Immature natural killer cell (primary cell): ENCODE results near the gene MGAT3. TPM values are rescaled to one million over a fixed set of nuclear protein-coding genes. Genes with fewer than 3 reads are reported as not detected.
A peak's percentile ranks its signal among the peaks of the same experiment; 100 is the strongest.
"Not testable (repeated sequence)": the region's sequence is repeated elsewhere in the genome, so short reads cannot be mapped to it uniquely, and the experiment has no call there.

Experiments
- DNase-seq, 3 donors: peaks; one replicate each; pipeline ENCODE4 v3.0.0; 2022; ENCODE audit warnings: mixed read lengths in 1 of 3
- H3K27ac Mint-ChIP-seq, 6 donors: one replicate each; pipeline ENCODE4 v1.8.0; 2020; ENCODE audit warnings: mixed read lengths in 6 of 6, mild to moderate bottlenecking in 5 of 6, inconsistent platforms in 4 of 6, moderate library complexity in 3 of 6
- H3K27me3 Mint-ChIP-seq, 3 donors: one replicate each; pipeline ENCODE4 v1.8.0; 2020 to 2021; ENCODE audit warnings: low read depth in 3 of 3, mild to moderate bottlenecking in 3 of 3, mixed read lengths in 3 of 3, moderate library complexity in 3 of 3, inconsistent platforms in 1 of 3
- H3K36me3 Mint-ChIP-seq, 3 donors: one replicate each; pipeline ENCODE4 v1.8.0; 2020; ENCODE audit warnings: mixed read lengths in 3 of 3, inconsistent platforms in 2 of 3, mild to moderate bottlenecking in 2 of 3
- H3K4me1 Mint-ChIP-seq, 2 donors: one replicate each; pipeline ENCODE4 v1.8.0; 2020; ENCODE audit warnings: inconsistent platforms in 2 of 2, mild to moderate bottlenecking in 2 of 2, mixed read lengths in 2 of 2, moderate library complexity in 1 of 2
- H3K4me3 Mint-ChIP-seq, 5 donors: one replicate each; pipeline ENCODE4 v1.8.0; 2020; ENCODE audit warnings: mild to moderate bottlenecking in 5 of 5, mixed read lengths in 5 of 5, inconsistent platforms in 3 of 5, moderate library complexity in 3 of 5
- H3K9me3 Mint-ChIP-seq, 6 donors: one replicate each; pipeline ENCODE4 v1.8.0; 2020; ENCODE audit warnings: mild to moderate bottlenecking in 6 of 6, mixed read lengths in 6 of 6, inconsistent platforms in 4 of 6, moderate library complexity in 3 of 6
- polyA plus RNA-seq, 3 donors: library from polyadenylated mRNA; unstranded; fragments of 300-500 nt; fragmentation: Illumina TruSeq; gene quantifications; one replicate each; pipeline ENCODE4 v1.2.3, GENCODE V29; 2021

MGAT3 gene
- polyA plus RNA-seq, 3 donors from 2014 or later: not detected

DNA sequence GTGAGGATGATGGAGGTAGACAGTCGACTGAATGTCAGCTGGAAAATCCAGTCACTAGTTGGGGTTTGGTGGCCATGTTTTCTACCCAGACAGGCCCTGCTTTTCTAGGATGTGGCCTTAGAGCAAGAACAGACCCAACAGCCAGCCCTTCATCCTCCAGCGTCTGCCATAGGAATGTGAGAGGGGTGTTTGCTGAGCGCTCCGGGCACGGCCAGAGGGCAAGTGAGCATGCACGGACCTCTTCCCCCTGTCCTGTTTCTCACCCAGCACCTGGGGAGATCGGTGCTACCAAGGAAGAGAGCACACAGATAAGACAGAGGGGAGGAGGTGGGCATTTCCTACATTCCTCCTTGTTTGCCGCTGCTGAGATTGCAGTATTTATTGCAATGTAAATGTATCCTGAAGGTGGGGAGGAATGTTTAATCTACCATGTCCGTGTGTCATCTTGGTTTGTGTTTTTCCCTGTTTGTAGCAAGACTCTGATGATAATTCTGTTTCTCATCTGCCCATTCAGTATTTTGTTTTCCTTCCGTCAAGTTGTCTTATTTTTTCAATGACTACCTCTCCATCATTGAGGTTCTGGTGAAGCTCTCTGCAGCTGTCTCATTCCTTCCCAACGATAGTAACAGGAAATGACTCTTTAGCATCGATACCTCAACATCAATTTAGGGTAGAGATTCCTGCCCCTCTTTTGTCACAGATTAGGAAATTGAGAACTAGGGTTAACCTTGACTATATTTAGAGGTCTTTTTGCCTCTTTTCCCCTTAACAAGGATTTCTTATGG, 58.6 kb downstream of the MGAT3 start:
- no peak for DNase-seq
- Mint-ChIP-seq H3K9me3 (no peaks in the 10 kb centered on the region), H3K4me1 (peaks cover 9 to 24% of the 10 kb centered on the region in 2 donors), H3K27me3 (peaks cover 8 to 9% (median 9%) of the 10 kb centered on the region in 3 donors), H3K27ac (no peak overlapping the region), H3K36me3 (peaks cover 15 to 32% (median 21%) of the 10 kb centered on the region in 3 donors), H3K4me3 (no peak overlapping the region)

GRCh38 chr22:39517470-39517869, 60.7 kb downstream of the MGAT3 start:
- H3K4me1 Mint-ChIP-seq: peaks cover 25 to 32% of the 10 kb centered on the region in 2 donors
- H3K36me3 Mint-ChIP-seq: peaks cover 16 to 36% (median 26%) of the 10 kb centered on the region in 3 donors
- H3K4me3 Mint-ChIP-seq: no peak overlapping the region
- peaks cover 14 to 25% (median 21%) of the 10 kb centered on the region in 3 donors for H3K27me3 Mint-ChIP-seq
- DNase-seq: no peak
- H3K9me3 Mint-ChIP-seq: no peaks in the 10 kb centered on the region
- H3K27ac Mint-ChIP-seq: peak overlapping the region in 1 of 6 donors; percentile 7

- H3K36me3 Mint-ChIP-seq: peaks cover 22 to 42% (median 23%) of the 10 kb centered on the region in 3 donors
- no peak for DNase-seq
- peaks cover 11 to 33% (median 22%) of the 10 kb centered on the region in 3 donors for H3K27me3 Mint-ChIP-seq
- no peaks in the 10 kb centered on the region for H3K9me3 Mint-ChIP-seq
- H3K27ac Mint-ChIP-seq: peak overlapping the region in 3 of 6 donors; percentile 7 to 97 (median 85)
- peaks cover 33 to 40% of the 10 kb centered on the region in 2 donors for H3K4me1 Mint-ChIP-seq
- peak overlapping the region; percentile 61 to 99 (median 92) for H3K4me3 Mint-ChIP-seq
These were observed 61.5 kb downstream of the MGAT3 start for GRCh38 chr22:39518144-39518786.

GRCh38 chr22:39518996-39519680, 62.3 kb downstream of the MGAT3 start:
- no peak for DNase-seq
- Mint-ChIP-seq H3K4me3 (peak overlapping the region; percentile 92 to 99 (median 96)), H3K27ac (peak overlapping the region; percentile 85 to 99 (median 94)), H3K27me3 (peaks cover 11 to 35% (median 24%) of the 10 kb centered on the region in 3 donors), H3K36me3 (peaks cover 20 to 40% (median 22%) of the 10 kb centered on the region in 3 donors), H3K9me3 (no peaks in the 10 kb centered on the region), H3K4me1 (peaks cover 37 to 42% of the 10 kb centered on the region in 2 donors)

GRCh38 chr22:39519681-39520225, 62.9 kb downstream of the MGAT3 start:
- no peaks in the 10 kb centered on the region for H3K9me3 Mint-ChIP-seq
- DNase-seq: peak in 1 of 3 donors; percentile 95
- H3K27me3 Mint-ChIP-seq: peaks cover 11 to 35% (median 22%) of the 10 kb centered on the region in 3 donors

DNA sequence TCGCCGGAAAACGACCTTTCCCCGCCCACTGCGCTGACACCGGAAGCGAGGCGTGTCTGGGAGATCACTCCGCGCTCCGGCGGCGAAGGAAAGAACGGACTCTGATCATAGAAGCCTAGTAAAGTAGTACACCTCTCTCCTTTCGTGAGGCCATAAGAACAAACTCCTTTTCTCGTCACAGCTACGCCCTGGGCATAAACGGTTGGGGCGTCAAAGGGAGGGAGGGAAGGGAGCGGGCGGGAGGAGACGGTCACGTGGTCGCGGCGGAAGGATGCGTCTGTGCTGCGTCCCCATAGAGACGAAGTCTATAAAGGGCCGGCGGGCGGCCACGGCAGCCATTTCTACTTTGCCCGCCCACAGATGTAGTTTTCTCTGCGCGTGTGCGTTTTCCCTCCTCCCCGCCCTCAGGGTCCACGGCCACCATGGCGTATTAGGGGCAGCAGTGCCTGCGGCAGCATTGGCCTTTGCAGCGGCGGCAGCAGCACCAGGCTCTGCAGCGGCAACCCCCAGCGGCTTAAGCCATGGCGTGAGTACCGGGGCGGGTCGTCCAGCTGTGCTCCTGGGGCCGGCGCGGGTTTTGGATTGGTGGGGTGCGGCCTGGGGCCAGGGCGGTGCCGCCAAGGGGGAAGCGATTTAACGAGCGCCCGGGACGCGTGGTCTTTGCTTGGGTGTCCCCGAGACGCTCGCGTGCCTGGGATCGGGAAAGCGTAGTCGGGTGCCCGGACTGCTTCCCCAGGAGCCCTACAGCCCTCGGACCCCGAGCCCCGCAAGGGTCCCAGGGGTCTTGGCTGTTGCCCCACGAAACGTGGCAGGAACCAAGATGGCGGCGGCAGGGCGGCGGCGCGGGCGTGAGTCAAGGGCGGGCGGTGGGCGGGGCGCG, 63.7 kb downstream of the MGAT3 start, which contains the start of gene ATF4:
Gene ATF4, plus strand, starts transcription at position 337 of the 880 bp plus-strand sequence. CDS start 884 bp downstream, outside the sequence.
- Mint-ChIP-seq H3K27me3 (peaks cover 11 to 35% (median 22%) of the 10 kb centered on the region in 3 donors), H3K4me3 (peak within 1 kb of the TSS; percentile 92 to 99 (median 96)), H3K36me3 (peaks cover 16 to 39% (median 18%) of the 10 kb centered on the region in 3 donors), H3K4me1 (peaks cover 47 to 48% of the 10 kb centered on the region in 2 donors), H3K27ac (peak within 1 kb of the TSS; percentile 90 to 99 (median 98)), H3K9me3 (no peaks in the 10 kb centered on the region)
- peak; percentile 66 to 98 (median 97) for DNase-seq

More at GRCh38 chr22:39519681-39520225, 62.9 kb downstream of the MGAT3 start:
- Mint-ChIP-seq H3K36me3 (peaks cover 16 to 37% (median 18%) of the 10 kb centered on the region in 3 donors), H3K27ac (peak overlapping the region; percentile 90 to 99 (median 98)), H3K4me1 (peaks cover 40 to 42% of the 10 kb centered on the region in 2 donors), H3K4me3 (peak overlapping the region; percentile 92 to 99 (median 96))

GRCh38 chr22:39521106-39521885, 64.5 kb downstream of the MGAT3 start:
- H3K27me3 Mint-ChIP-seq: peaks cover 11 to 35% (median 22%) of the 10 kb centered on the region in 3 donors
- H3K27ac Mint-ChIP-seq: peak overlapping the region; percentile 85 to 99 (median 98)
- H3K4me1 Mint-ChIP-seq: peaks cover 53 to 57% of the 10 kb centered on the region in 2 donors
- not testable (repeated sequence) for DNase-seq, H3K9me3 Mint-ChIP-seq
- peak overlapping the region; percentile 92 to 99 (median 96) for H3K4me3 Mint-ChIP-seq
- H3K36me3 Mint-ChIP-seq: peaks cover 14 to 33% (median 16%) of the 10 kb centered on the region in 3 donors

GRCh38 chr22:39522091-39522490, 65.3 kb downstream of the MGAT3 start:
- H3K9me3 Mint-ChIP-seq, DNase-seq: not testable (repeated sequence)
- H3K4me1 Mint-ChIP-seq: peaks cover 56 to 60% of the 10 kb centered on the region in 2 donors
- H3K27me3 Mint-ChIP-seq: peaks cover 11 to 35% (median 22%) of the 10 kb centered on the region in 3 donors
- H3K27ac Mint-ChIP-seq: peak overlapping the region; percentile 78 to 99 (median 98)
- H3K36me3 Mint-ChIP-seq: peaks cover 11 to 30% (median 16%) of the 10 kb centered on the region in 3 donors
- peak overlapping the region; percentile 92 to 99 (median 96) for H3K4me3 Mint-ChIP-seq

GRCh38 chr22:39522567-39523300, 65.9 kb downstream of the MGAT3 start:
- Mint-ChIP-seq H3K4me3 (peak overlapping the region; percentile 92 to 99 (median 96)), H3K36me3 (peaks cover 10 to 29% (median 16%) of the 10 kb centered on the region in 3 donors), H3K27me3 (peaks cover 14 to 35% (median 22%) of the 10 kb centered on the region in 3 donors), H3K9me3 (no peaks in the 10 kb centered on the region), H3K27ac (peak overlapping the region; percentile 78 to 99 (median 98)), H3K4me1 (peaks cover 62 to 67% of the 10 kb centered on the region in 2 donors)
- peak in 1 of 3 donors; percentile 22 for DNase-seq

DNA sequence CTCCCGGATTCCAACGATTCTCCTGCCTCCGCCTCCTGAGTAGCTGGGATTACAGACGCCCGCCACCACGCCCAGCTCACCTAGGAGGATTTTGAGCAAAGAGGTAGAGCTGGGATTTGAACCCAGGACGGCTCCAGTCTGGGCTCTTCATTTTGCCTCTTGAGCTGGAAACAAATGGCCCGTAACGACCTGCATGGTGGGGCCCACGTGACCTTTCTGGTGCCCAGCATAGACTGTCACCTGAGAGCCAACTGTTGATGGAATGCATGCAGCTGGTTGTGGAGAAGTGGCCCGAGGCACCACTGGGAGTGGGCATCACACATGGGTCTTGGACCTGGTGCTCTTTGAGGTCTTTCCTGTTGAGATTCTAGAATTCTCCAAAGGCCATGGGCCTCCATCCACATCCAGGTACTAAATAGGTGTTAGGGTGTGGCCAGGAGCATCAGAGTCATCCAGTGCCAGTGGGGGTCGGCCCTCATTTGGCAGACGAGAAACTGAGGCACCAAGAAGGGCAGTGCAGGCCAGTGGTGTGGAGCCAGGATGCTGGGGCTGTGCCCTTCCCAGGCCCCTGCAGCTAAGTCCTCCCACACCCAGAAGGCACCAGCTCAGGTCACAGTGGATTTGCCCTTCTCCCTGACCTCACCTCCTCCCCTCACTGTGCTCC, 67.4 kb downstream of the MGAT3 start:
- peak overlapping the region in 5 of 6 donors; percentile 55 to 89 (median 76) for H3K27ac Mint-ChIP-seq
- H3K4me1 Mint-ChIP-seq: peaks cover 70% of the 10 kb centered on the region in 2 donors
- DNase-seq: no peak
- peak overlapping the region in 3 of 5 donors; percentile 15 to 65 (median 30) for H3K4me3 Mint-ChIP-seq
- no peaks in the 10 kb centered on the region for H3K9me3 Mint-ChIP-seq
- peaks cover 10 to 29% (median 16%) of the 10 kb centered on the region in 3 donors for H3K36me3 Mint-ChIP-seq
- peaks cover 16 to 35% (median 20%) of the 10 kb centered on the region in 3 donors for H3K27me3 Mint-ChIP-seq
